Peyer's patch (tissue), 4 donors: Measurements from ENCODE around the gene ZBTB24. TPM values are rescaled to one million over a fixed set of nuclear protein-coding genes. Genes with fewer than 3 reads are reported as not detected.

ENCODE experiments used
- DNase-seq, 3 donors: peaks; one replicate each; pipeline ENCODE4 v3.0.0-alpha.2; 2017 to 2019
- H3K27ac ChIP-seq, 4 donors: fragments of 200-600 bp; sonication (generic); one replicate each; pipeline ENCODE4 v1.5.1; 2016 to 2019
- H3K27me3 ChIP-seq, 2 donors: fragments of 200-600 bp; sonication (generic); one replicate each; pipeline ENCODE4 v1.5.1; 2019
- H3K36me3 ChIP-seq, 3 donors: fragments of 200-600 bp; sonication (generic); one replicate each; pipeline ENCODE4 v1.5.1; 2016 to 2019
- H3K4me1 ChIP-seq, 4 donors: fragments of 200-600 bp; sonication (generic); one replicate each; pipeline ENCODE4 v1.5.1; 2016 to 2019
- H3K4me3 ChIP-seq, 4 donors: fragments of 200-600 bp; sonication (generic); 1 replicate in 3 of 4; 2 replicates in 1 of 4; pipeline ENCODE4 v1.5.1; 2016 to 2019; ENCODE audit warnings: mild to moderate bottlenecking in 1 of 4
- H3K9me3 ChIP-seq, 4 donors: fragments of 200-600 bp; sonication (generic); one replicate each; pipeline ENCODE4 v1.5.1; 2016 to 2019; ENCODE audit warnings: mild to moderate bottlenecking in 1 of 4
- CTCF ChIP-seq, 6 experiments: fragments of 450-650 bp in 4 of 6; fragments of 200-600 bp in 2 of 6; sonication (generic) in 1 of 6; IDR thresholded peaks; one replicate each; pipeline ENCODE4 v1.5.1; 2017 to 2019; ENCODE audit warnings: antibody characterized with exemption in 6 of 6, mild to moderate bottlenecking in 3 of 6, moderate library complexity in 1 of 6
- POLR2A ChIP-seq, 2 donors: fragments of 450-650 bp; IDR thresholded peaks; one replicate each; pipeline ENCODE4 v1.5.1; 2017; ENCODE audit warnings: antibody characterized with exemption in 2 of 2, mild to moderate bottlenecking in 2 of 2, moderate library complexity in 2 of 2
- total RNA-seq, 4 donors: library from RNA; depleted of rRNA; stranded (reverse); fragments of >200 nt; gene quantifications; one replicate each; pipeline ENCODE4 v1.1.0, GENCODE V29; 2016

ZBTB24 gene
- total RNA-seq, 4 donors from 2014 or later: 6.7 to 11.6 (median 9.1) TPM

GRCh38 chr6:109460161-109460829 lies 22.7 kb downstream of the ZBTB24 start:
- H3K9me3 ChIP-seq: no peaks in the 10 kb centered on the region
- no peak for TF ChIP-seq CTCF (IDR thresholded peaks at IDR 0.05)
- TF ChIP-seq POLR2A (IDR thresholded peaks at IDR 0.05): no peak
- no peak overlapping the region for H3K4me3 ChIP-seq
- DNase-seq: peak in 1 of 3 donors; percentile 17
- peaks cover 0 to 21% (median 0%) of the 10 kb centered on the region in 3 donors for H3K36me3 ChIP-seq
- peaks cover 0 to 22% (median 12%) of the 10 kb centered on the region in 4 donors for H3K4me1 ChIP-seq
- H3K27ac ChIP-seq: no peak overlapping the region
- H3K27me3 ChIP-seq: no peaks in the 10 kb centered on the region

- Histone ChIP-seq H3K36me3 (peaks cover 0 to 15% (median 0%) of the 10 kb centered on the region in 3 donors), H3K27ac (peak overlapping the region in 2 of 4 donors; percentile 6 to 96)
Measured at GRCh38 chr6:109458774-109459531, 24.1 kb downstream of the ZBTB24 start.

GRCh38 chr6:109457562-109457996 lies 25.4 kb downstream of the ZBTB24 start:
- DNase-seq: peak in 2 of 3 donors; percentile 18 to 41
- Histone ChIP-seq H3K36me3 (peaks cover 0 to 27% (median 0%) of the 10 kb centered on the region in 3 donors), H3K4me3 (no peak overlapping the region), H3K4me1 (peaks cover 0 to 33% (median 24%) of the 10 kb centered on the region in 4 donors), H3K27ac (peak overlapping the region; percentile 92 to 98 (median 94)), H3K27me3 (no peaks in the 10 kb centered on the region), H3K9me3 (no peaks in the 10 kb centered on the region)
- TF ChIP-seq POLR2A (IDR thresholded peaks at IDR 0.05) (no peak), CTCF (IDR thresholded peaks at IDR 0.05) (no peak)

More at GRCh38 chr6:109458774-109459531, 24.1 kb downstream of the ZBTB24 start:
- no peaks in the 10 kb centered on the region for H3K27me3 ChIP-seq
- H3K4me3 ChIP-seq: no peak overlapping the region
- no peaks in the 10 kb centered on the region for H3K9me3 ChIP-seq
- peak in 2 of 3 donors; percentile 61 to 62 for DNase-seq
- H3K4me1 ChIP-seq: peaks cover 0 to 28% (median 19%) of the 10 kb centered on the region in 4 donors
- TF ChIP-seq CTCF (IDR thresholded peaks at IDR 0.05) (no peak), POLR2A (IDR thresholded peaks at IDR 0.05) (no peak)

- Histone ChIP-seq H3K27me3 (no peaks in the 10 kb centered on the region), H3K9me3 (no peaks in the 10 kb centered on the region), H3K4me1 (peaks cover 0 to 33% (median 24%) of the 10 kb centered on the region in 4 donors), H3K4me3 (peak overlapping the region; percentile 68 to 79 (median 72)), H3K36me3 (peaks cover 0 to 29% (median 0%) of the 10 kb centered on the region in 3 donors), H3K27ac (peak overlapping the region; percentile 92 to 98 (median 94))
- DNase-seq: peak in 2 of 3 donors; percentile 70 to 78
- TF ChIP-seq POLR2A (IDR thresholded peaks at IDR 0.05): peak; percentile 69 to 87
- no peak for TF ChIP-seq CTCF (IDR thresholded peaks at IDR 0.05)
Measured at GRCh38 chr6:109456710-109457561, 26.1 kb downstream of the ZBTB24 start.

- Histone ChIP-seq H3K9me3 (no peaks in the 10 kb centered on the region), H3K36me3 (peaks cover 0 to 28% (median 0%) of the 10 kb centered on the region in 3 donors), H3K4me3 (peak overlapping the region; percentile 68 to 79 (median 72)), H3K27ac (peak overlapping the region; percentile 92 to 98 (median 94)), H3K4me1 (peaks cover 0 to 33% (median 24%) of the 10 kb centered on the region in 4 donors), H3K27me3 (no peaks in the 10 kb centered on the region)
- peak in 2 of 3 donors; percentile 75 to 78 for DNase-seq
- TF ChIP-seq POLR2A (IDR thresholded peaks at IDR 0.05) (peak; percentile 71 to 75), CTCF (IDR thresholded peaks at IDR 0.05) (no peak)
Measured at GRCh38 chr6:109456111-109456583, 26.9 kb downstream of the ZBTB24 start.
